A673 (cell line): ENCODE measurements around the gene PPM1M.
"Not testable (repeated sequence)": the region's sequence is repeated elsewhere in the genome, so short reads cannot be mapped to it uniquely, and the experiment has no call there.

Experiments used
- CTCF ChIP-seq: fragments of 300-800, 200-600 bp; sonication (generic); conservative IDR thresholded peaks from 2 replicates; pipeline ENCODE4 v1.5.1; 2017; ENCODE audit warnings: low read depth, mild to moderate bottlenecking, antibody characterized with exemption, low read length, moderate library complexity, mixed read lengths
- EZH2 ChIP-seq: fragments of 200-600 bp; sonication (generic); IDR thresholded peaks from 2 replicates; pipeline ENCODE4 v1.6.1; 2017; ENCODE audit warnings: borderline replicate concordance, low read depth, mild to moderate bottlenecking, mixed read lengths, antibody characterized with exemption, low read length; ENCODE audit not compliant: poor library complexity, severe bottlenecking

DNA sequence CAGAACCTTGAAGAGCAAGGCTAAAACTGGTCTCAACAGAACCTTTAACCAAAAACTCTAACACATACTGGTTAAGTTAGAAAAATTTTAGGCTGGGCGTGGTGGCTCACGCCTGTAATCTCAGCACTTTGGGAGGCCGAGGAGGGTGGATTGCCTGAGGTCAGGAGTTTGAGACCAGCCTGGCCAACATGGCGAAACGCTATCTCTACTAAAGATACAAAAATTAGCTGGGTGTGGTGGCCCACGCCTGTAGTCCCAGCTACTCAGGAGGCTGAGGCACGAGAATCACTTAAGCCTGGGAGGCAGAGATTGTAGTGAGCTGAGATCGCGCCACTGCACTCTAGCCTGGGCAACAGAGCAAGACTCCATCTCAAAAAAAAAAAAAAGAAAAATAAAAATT is 26.6 kb downstream of the PPM1M start:
- TF ChIP-seq CTCF, EZH2: not testable (repeated sequence)
